ENCODE data around the gene TFRC. TPM values are rescaled to one million over a fixed set of nuclear protein-coding genes. Genes with fewer than 3 reads are reported as not detected.
"Not testable (repeated sequence)": the region's sequence is repeated elsewhere in the genome, so short reads cannot be mapped to it uniquely, and the experiment has no call there.

The TFRC gene
- polyA plus RNA-seq, 4 donors, result 12.7 to 108 (median 50.4) TPM

DNA sequence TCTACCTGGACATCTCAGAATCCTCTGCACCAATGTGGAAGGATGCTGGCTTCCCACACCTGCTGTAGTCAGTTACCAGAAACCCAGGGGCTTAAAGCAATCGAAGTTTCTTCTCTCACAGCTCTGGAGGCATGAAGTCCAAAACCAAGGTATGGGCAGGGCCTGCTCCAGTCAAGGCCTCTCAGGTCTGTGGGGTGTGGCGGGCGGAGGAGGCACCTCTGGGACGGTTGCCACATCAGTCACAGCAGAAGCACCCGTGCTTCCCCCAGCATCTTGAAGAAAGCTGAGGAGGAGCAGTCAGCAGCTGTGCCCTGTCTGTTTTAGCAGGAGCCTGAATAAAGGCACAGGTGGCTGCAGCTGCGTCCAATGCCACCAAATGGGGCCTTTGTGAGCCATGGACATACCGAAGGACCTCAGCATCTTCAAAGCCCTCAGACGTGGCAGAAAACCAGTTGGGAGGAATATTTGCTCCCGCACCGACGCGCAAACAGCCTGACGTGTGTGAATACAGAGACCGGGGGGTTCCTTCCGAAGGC is 68.9 kb downstream of the TFRC start:
- Histone ChIP-seq H3K36me3 (ENCODE audit: control insufficient read depth in 3 of 3, insufficient read depth in 2 of 3, low read depth in 1 of 3, low read length in 3 of 3) (no peaks in the 10 kb centered on the region), H3K27ac (ENCODE audit: low read depth in 1 of 3, low read length in 2 of 3) (no peak overlapping the region), H3K9me3 (ENCODE audit: control insufficient read depth in 2 of 2, insufficient read depth in 1 of 2, low read depth in 1 of 2, low read length in 1 of 2) (no peaks in the 10 kb centered on the region), H3K4me1 (ENCODE audit: control insufficient read depth in 3 of 3, insufficient read depth in 2 of 3, low read depth in 1 of 3, low read length in 2 of 3) (no peaks in the 10 kb centered on the region), H3K4me3 (ENCODE audit: low read depth in 1 of 3, low read length in 3 of 3) (no peak overlapping the region), H3K27me3 (ENCODE audit: control insufficient read depth in 3 of 3, insufficient read depth in 3 of 3, low read length in 3 of 3) (no peaks in the 10 kb centered on the region)
- no peak for DNase-seq
- FAIRE-seq, result no peak
- WGBS, 3 donors, result 78 to 84% (median 78%) methylated on average over 12 to 15 of the region's 15 CpGs

- no peak for DNase-seq
- Histone ChIP-seq H3K4me3 (ENCODE audit: low read depth in 1 of 3, low read length in 3 of 3) (no peak overlapping the region), H3K9me3 (ENCODE audit: control insufficient read depth in 2 of 2, insufficient read depth in 1 of 2, low read depth in 1 of 2, low read length in 1 of 2) (no peaks in the 10 kb centered on the region), H3K27ac (ENCODE audit: low read depth in 1 of 3, low read length in 2 of 3) (no peak overlapping the region), H3K36me3 (ENCODE audit: control insufficient read depth in 3 of 3, insufficient read depth in 2 of 3, low read depth in 1 of 3, low read length in 3 of 3) (no peaks in the 10 kb centered on the region), H3K27me3 (ENCODE audit: control insufficient read depth in 3 of 3, insufficient read depth in 3 of 3, low read length in 3 of 3) (no peaks in the 10 kb centered on the region), H3K4me1 (ENCODE audit: control insufficient read depth in 3 of 3, insufficient read depth in 2 of 3, low read depth in 1 of 3, low read length in 2 of 3) (no peaks in the 10 kb centered on the region)
- 70 to 75% (median 73%) methylated on average over 4 of the region's 4 CpGs for WGBS, 3 donors
- no peak for FAIRE-seq
These were observed 69.4 kb downstream of the TFRC start for GRCh38 chr3:196012481-196012880.

DNA sequence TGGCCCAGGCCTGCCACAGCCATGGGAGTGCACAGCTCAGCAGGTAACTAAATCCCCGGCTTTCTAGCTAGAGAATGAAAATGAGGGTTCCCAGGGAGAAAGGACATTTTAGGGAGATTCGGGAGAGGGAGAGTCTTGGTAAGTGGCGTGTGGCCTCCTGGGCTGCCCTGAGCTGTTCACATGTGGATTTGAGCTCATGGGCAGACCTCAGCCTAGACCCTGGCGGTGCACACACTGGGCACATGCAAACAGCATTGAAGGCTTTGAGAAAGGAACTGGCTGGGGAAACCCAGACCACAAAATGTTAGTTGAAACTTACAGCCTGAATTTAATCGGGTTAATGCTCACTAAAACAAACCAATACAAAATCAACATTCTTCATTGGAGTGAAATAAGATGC is 72.4 kb downstream of the TFRC start:
- FAIRE-seq (no peak), DNase-seq (no peak)
- H3K4me3 ChIP-seq (ENCODE audit: low read depth in 1 of 3, low read length in 3 of 3), result no peak overlapping the region
- H3K9me3 ChIP-seq (ENCODE audit: control insufficient read depth in 2 of 2, insufficient read depth in 1 of 2, low read depth in 1 of 2, low read length in 1 of 2), result no peaks in the 10 kb centered on the region
- no peak overlapping the region for H3K27ac ChIP-seq (ENCODE audit: low read depth in 1 of 3, low read length in 2 of 3)
- H3K36me3 ChIP-seq (ENCODE audit: control insufficient read depth in 3 of 3, insufficient read depth in 2 of 3, low read depth in 1 of 3, low read length in 3 of 3), result no peaks in the 10 kb centered on the region
- H3K27me3 ChIP-seq (ENCODE audit: control insufficient read depth in 3 of 3, insufficient read depth in 3 of 3, low read length in 3 of 3), result no peaks in the 10 kb centered on the region
- no peaks in the 10 kb centered on the region for H3K4me1 ChIP-seq (ENCODE audit: control insufficient read depth in 3 of 3, insufficient read depth in 2 of 3, low read depth in 1 of 3, low read length in 2 of 3)
- WGBS, 3 donors, result 75 to 91% (median 82%) methylated on average over 5 of the region's 5 CpGs

DNA sequence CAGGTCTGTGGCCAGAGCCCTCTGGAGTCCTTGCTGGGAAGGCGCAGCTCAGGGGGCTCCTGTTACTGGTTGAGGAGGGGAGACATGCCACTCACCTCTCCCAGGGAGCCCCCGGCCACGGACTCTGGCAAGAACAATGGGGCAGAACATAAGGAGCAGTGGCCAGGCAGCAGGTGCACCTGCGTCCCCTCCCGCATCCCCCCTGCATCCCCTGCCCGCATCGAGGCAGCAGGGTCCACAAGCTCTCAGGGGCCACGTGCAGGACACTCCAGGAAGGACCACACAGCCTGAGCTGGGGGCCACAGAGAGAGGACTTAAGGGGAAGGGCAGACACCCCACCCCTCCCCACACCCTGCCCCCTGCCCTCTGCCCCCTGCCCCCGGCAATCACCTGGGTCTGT is 73.0 kb downstream of the TFRC start:
- Histone ChIP-seq H3K4me3 (ENCODE audit: low read depth in 1 of 3, low read length in 3 of 3) (no peak overlapping the region), H3K9me3 (ENCODE audit: control insufficient read depth in 2 of 2, insufficient read depth in 1 of 2, low read depth in 1 of 2, low read length in 1 of 2) (no peaks in the 10 kb centered on the region), H3K4me1 (ENCODE audit: control insufficient read depth in 3 of 3, insufficient read depth in 2 of 3, low read depth in 1 of 3, low read length in 2 of 3) (no peaks in the 10 kb centered on the region), H3K27me3 (ENCODE audit: control insufficient read depth in 3 of 3, insufficient read depth in 3 of 3, low read length in 3 of 3) (peaks cover 0 to 2% (median 0%) of the 10 kb centered on the region in 3 donors), H3K36me3 (ENCODE audit: control insufficient read depth in 3 of 3, insufficient read depth in 2 of 3, low read depth in 1 of 3, low read length in 3 of 3) (no peaks in the 10 kb centered on the region), H3K27ac (ENCODE audit: low read depth in 1 of 3, low read length in 2 of 3) (no peak overlapping the region)
- FAIRE-seq (no peak), DNase-seq (no peak)
- 71 to 87% (median 85%) methylated on average over 9 of the region's 9 CpGs for WGBS, 3 donors

DNA sequence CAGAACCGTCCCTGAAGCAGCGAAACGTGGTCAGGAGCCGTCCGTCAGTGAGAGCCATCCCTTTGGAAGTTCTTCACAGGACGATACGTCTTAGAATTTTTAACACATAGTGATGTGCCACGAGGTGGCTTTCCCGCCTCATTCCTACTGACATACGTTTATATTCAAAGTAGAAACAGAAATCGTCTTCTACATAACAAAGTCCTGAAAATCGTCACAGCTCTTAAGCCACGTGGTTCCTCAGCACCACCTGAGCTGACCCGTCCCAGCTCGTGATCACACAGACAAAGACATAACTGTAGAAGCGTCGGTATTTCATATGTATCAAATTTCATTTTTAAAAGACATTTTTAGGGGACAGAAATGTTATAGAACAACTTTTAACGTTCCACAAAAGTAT is 73.5 kb downstream of the TFRC start:
- peaks cover 0 to 7% (median 0%) of the 10 kb centered on the region in 3 donors for H3K27me3 ChIP-seq (ENCODE audit: control insufficient read depth in 3 of 3, insufficient read depth in 3 of 3, low read length in 3 of 3)
- H3K4me3 ChIP-seq (ENCODE audit: low read depth in 1 of 3, low read length in 3 of 3), result no peak overlapping the region
- DNase-seq (no peak), FAIRE-seq (no peak)
- no peaks in the 10 kb centered on the region for H3K4me1 ChIP-seq (ENCODE audit: control insufficient read depth in 3 of 3, insufficient read depth in 2 of 3, low read depth in 1 of 3, low read length in 2 of 3)
- H3K27ac ChIP-seq (ENCODE audit: low read depth in 1 of 3, low read length in 2 of 3), result no peak overlapping the region
- 85 to 93% (median 92%) methylated on average over 18 of the region's 18 CpGs for WGBS, 3 donors
- no peaks in the 10 kb centered on the region for H3K36me3 ChIP-seq (ENCODE audit: control insufficient read depth in 3 of 3, insufficient read depth in 2 of 3, low read depth in 1 of 3, low read length in 3 of 3)
- H3K9me3 ChIP-seq (ENCODE audit: control insufficient read depth in 2 of 2, insufficient read depth in 1 of 2, low read depth in 1 of 2, low read length in 1 of 2), result peaks cover 0 to 5% of the 10 kb centered on the region in 2 donors

- H3K9me3 ChIP-seq (ENCODE audit: control insufficient read depth in 2 of 2, insufficient read depth in 1 of 2, low read depth in 1 of 2, low read length in 1 of 2), result peaks cover 0 to 7% of the 10 kb centered on the region in 2 donors
- no peak overlapping the region for H3K4me3 ChIP-seq (ENCODE audit: low read depth in 1 of 3, low read length in 3 of 3)
- DNase-seq (no peak), FAIRE-seq (no peak)
- H3K27ac ChIP-seq (ENCODE audit: low read depth in 1 of 3, low read length in 2 of 3), result no peak overlapping the region
- no peaks in the 10 kb centered on the region for H3K4me1 ChIP-seq (ENCODE audit: control insufficient read depth in 3 of 3, insufficient read depth in 2 of 3, low read depth in 1 of 3, low read length in 2 of 3)
- H3K36me3 ChIP-seq (ENCODE audit: control insufficient read depth in 3 of 3, insufficient read depth in 2 of 3, low read depth in 1 of 3, low read length in 3 of 3), result no peaks in the 10 kb centered on the region
- 71 to 80% (median 74%) methylated on average over 11 of the region's 11 CpGs for WGBS, 3 donors
- H3K27me3 ChIP-seq (ENCODE audit: control insufficient read depth in 3 of 3, insufficient read depth in 3 of 3, low read length in 3 of 3), result peaks cover 0 to 7% (median 0%) of the 10 kb centered on the region in 3 donors
These were observed 74.0 kb downstream of the TFRC start for GRCh38 chr3:196007744-196008335.

DNA sequence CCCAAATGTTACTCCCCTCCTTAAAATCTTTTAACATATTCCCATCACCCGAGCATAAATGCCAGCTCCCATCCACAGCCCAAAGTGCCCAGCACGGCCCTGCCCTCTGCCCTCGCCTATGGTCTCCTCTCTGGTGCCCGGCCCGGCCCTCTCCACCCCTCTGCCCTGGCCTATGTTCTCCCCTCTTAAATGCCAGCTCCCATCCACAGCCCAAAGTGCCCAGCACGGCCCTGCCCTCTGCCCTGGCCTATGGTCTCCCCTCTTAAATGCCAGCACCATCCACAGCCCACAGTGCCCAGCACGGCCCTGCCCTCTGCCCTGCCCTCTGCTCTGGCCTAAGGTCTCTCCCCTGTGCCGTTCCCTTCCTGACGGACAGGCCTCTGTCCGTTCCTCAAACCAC is 76.6 kb downstream of the TFRC start:
- peaks cover 0 to 14% of the 10 kb centered on the region in 2 donors for H3K9me3 ChIP-seq (ENCODE audit: control insufficient read depth in 2 of 2, insufficient read depth in 1 of 2, low read depth in 1 of 2, low read length in 1 of 2)
- not testable (repeated sequence) for FAIRE-seq; H3K4me1 ChIP-seq (ENCODE audit: control insufficient read depth in 3 of 3, insufficient read depth in 2 of 3, low read depth in 1 of 3, low read length in 2 of 3); H3K36me3 ChIP-seq (ENCODE audit: control insufficient read depth in 3 of 3, insufficient read depth in 2 of 3, low read depth in 1 of 3, low read length in 3 of 3); H3K4me3 ChIP-seq (ENCODE audit: low read depth in 1 of 3, low read length in 3 of 3); H3K27me3 ChIP-seq (ENCODE audit: control insufficient read depth in 3 of 3, insufficient read depth in 3 of 3, low read length in 3 of 3); DNase-seq; H3K27ac ChIP-seq (ENCODE audit: low read depth in 1 of 3, low read length in 2 of 3)
- WGBS, 3 donors, result 69 to 81% (median 74%) methylated on average over 10 of the region's 10 CpGs

DNA sequence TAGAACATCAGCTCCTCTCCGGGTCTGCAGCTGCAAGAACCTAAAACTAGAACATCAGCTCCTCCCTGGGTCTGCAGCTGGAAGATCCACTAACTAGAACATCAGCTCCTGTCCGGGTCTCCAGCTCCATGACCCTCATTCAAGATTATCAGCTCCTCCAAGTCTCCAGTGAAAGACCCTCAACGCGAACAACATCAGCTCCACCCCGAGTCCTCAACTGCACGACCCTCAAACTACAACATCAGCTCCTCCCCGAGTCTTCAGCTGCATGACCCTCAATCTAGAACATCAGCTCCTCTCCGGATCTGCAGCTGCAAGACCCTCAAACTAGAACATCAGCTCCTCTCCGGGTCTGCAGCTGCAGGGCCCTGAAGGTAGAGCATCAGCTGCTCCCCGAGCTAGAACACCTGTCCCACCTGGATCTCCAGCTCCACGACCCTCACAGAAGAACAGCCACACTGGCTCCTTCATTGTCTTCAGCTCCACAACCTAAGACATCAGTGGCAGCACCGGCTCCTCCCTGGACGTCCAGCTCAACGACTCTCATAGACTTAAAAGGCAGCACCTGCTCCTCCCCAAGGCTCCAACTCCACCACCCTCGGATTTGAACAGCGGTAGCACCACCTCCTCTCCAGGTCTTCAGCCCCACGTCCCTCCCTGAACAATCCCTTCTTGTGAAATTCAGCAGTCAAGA is 77.4 kb downstream of the TFRC start:
- not testable (repeated sequence) for FAIRE-seq
- WGBS, 3 donors, result 76 to 82% (median 82%) methylated on average over 17 of the region's 17 CpGs
- H3K9me3 ChIP-seq (ENCODE audit: control insufficient read depth in 2 of 2, insufficient read depth in 1 of 2, low read depth in 1 of 2, low read length in 1 of 2), result peaks cover 0 to 14% of the 10 kb centered on the region in 2 donors

More for the DNA sequence above, 77.4 kb downstream of the TFRC start:
- DNase-seq; H3K27me3 ChIP-seq (ENCODE audit: control insufficient read depth in 3 of 3, insufficient read depth in 3 of 3, low read length in 3 of 3); H3K4me1 ChIP-seq (ENCODE audit: control insufficient read depth in 3 of 3, insufficient read depth in 2 of 3, low read depth in 1 of 3, low read length in 2 of 3); H3K4me3 ChIP-seq (ENCODE audit: low read depth in 1 of 3, low read length in 3 of 3); H3K36me3 ChIP-seq (ENCODE audit: control insufficient read depth in 3 of 3, insufficient read depth in 2 of 3, low read depth in 1 of 3, low read length in 3 of 3); H3K27ac ChIP-seq (ENCODE audit: low read depth in 1 of 3, low read length in 2 of 3): not testable (repeated sequence)

All from small intestine (tissue), 7 donors.